ENCODE data around the gene EHBP1. TPM values are rescaled to one million over a fixed set of nuclear protein-coding genes. Genes with fewer than 3 reads are reported as not detected.

EHBP1 gene
- total RNA-seq, 2 donors from 2014 or later: 22.4 to 22.9 TPM

- Histone ChIP-seq H3K27ac (no peak overlapping the region), H3K4me1 (no peaks in the 10 kb centered on the region), H3K27me3 (no peaks in the 10 kb centered on the region), H3K9me3 (no peaks in the 10 kb centered on the region), H3K36me3 (no peaks in the 10 kb centered on the region), H3K4me3 (no peak overlapping the region)
- no peak for DNase-seq (ENCODE audit: low spot score)
- TF ChIP-seq CTCF (IDR thresholded peaks at IDR 0.05): no peak
These were observed 234.4 kb downstream of the EHBP1 start for GRCh38 chr2:62939735-62940491.

- no peak overlapping the region for H3K4me3 ChIP-seq
- H3K9me3 ChIP-seq: no peaks in the 10 kb centered on the region
- no peaks in the 10 kb centered on the region for H3K27me3 ChIP-seq
- DNase-seq (ENCODE audit: low spot score): no peak
- no peak overlapping the region for H3K27ac ChIP-seq
- TF ChIP-seq CTCF (IDR thresholded peaks at IDR 0.05): no peak
- H3K36me3 ChIP-seq: no peaks in the 10 kb centered on the region
- no peaks in the 10 kb centered on the region for H3K4me1 ChIP-seq
These were observed 235.2 kb downstream of the EHBP1 start for GRCh38 chr2:62940697-62941096.

- Histone ChIP-seq H3K4me3 (no peak overlapping the region), H3K36me3 (no peaks in the 10 kb centered on the region), H3K27ac (no peak overlapping the region), H3K9me3 (no peaks in the 10 kb centered on the region), H3K4me1 (no peaks in the 10 kb centered on the region), H3K27me3 (no peaks in the 10 kb centered on the region)
- TF ChIP-seq CTCF (IDR thresholded peaks at IDR 0.05): no peak
- DNase-seq (ENCODE audit: low spot score): no peak
These were observed 235.9 kb downstream of the EHBP1 start for GRCh38 chr2:62941413-62941812.

GRCh38 chr2:62944362-62944761 lies 238.8 kb downstream of the EHBP1 start:
- Histone ChIP-seq H3K4me3 (no peak overlapping the region), H3K9me3 (no peaks in the 10 kb centered on the region), H3K27me3 (no peaks in the 10 kb centered on the region), H3K4me1 (no peaks in the 10 kb centered on the region), H3K36me3 (no peaks in the 10 kb centered on the region), H3K27ac (no peak overlapping the region)
- no peak for TF ChIP-seq CTCF (IDR thresholded peaks at IDR 0.05)
- no peak for DNase-seq (ENCODE audit: low spot score)

GRCh38 chr2:62947403-62947802 lies 241.9 kb downstream of the EHBP1 start:
- DNase-seq (ENCODE audit: low spot score): no peak
- Histone ChIP-seq H3K27ac (no peak overlapping the region), H3K4me3 (no peak overlapping the region), H3K27me3 (no peaks in the 10 kb centered on the region), H3K36me3 (no peaks in the 10 kb centered on the region), H3K4me1 (no peaks in the 10 kb centered on the region), H3K9me3 (no peaks in the 10 kb centered on the region)
- no peak for TF ChIP-seq CTCF (IDR thresholded peaks at IDR 0.05)

GRCh38 chr2:62956651-62957050 lies 251.1 kb downstream of the EHBP1 start:
- H3K36me3 ChIP-seq: no peaks in the 10 kb centered on the region
- no peak overlapping the region for H3K4me3 ChIP-seq
- no peaks in the 10 kb centered on the region for H3K27me3 ChIP-seq
- H3K4me1 ChIP-seq: no peaks in the 10 kb centered on the region
- no peak for DNase-seq (ENCODE audit: low spot score)
- H3K27ac ChIP-seq: no peak overlapping the region
- TF ChIP-seq CTCF (IDR thresholded peaks at IDR 0.05): no peak
- H3K9me3 ChIP-seq: no peaks in the 10 kb centered on the region

Data from right atrium auricular region (tissue), 2 donors.